Fibroblast of pulmonary artery (primary cell): ENCODE data around the gene OTUD5.

ENCODE experiments used
- DNase-seq: peaks from one replicate; pipeline ENCODE4 v3.0.0-alpha.2; 2010; ENCODE audit warnings: low read depth
- H3K4me3 ChIP-seq: replicated peaks from 2 replicates; pipeline ENCODE4 v1.5.1; 2011; ENCODE audit warnings: low read depth, mild to moderate bottlenecking, control low read depth, low read length, moderate library complexity
- CTCF ChIP-seq: IDR thresholded peaks from 2 replicates; pipeline ENCODE4 v1.5.1; 2011; ENCODE audit warnings: mild to moderate bottlenecking, control low read depth, low read length, inconsistent platforms; ENCODE audit errors: missing control alignments

Gene OTUD5

GRCh38 chrX:48918643-48919340, 38.6 kb downstream of the OTUD5 start, which contains the start of gene PIM2:
Gene PIM2 (minus strand): TSS chrX:48919024. CDS start chrX:48918834, 190 bp downstream.
- no peak for TF ChIP-seq CTCF
- H3K4me3 ChIP-seq: peak within 1 kb of the TSS; percentile 60
- DNase-seq: peak; percentile 86

GRCh38 chrX:48918301-48918642, 39.1 kb downstream of the OTUD5 start:
- no peak for TF ChIP-seq CTCF
- peak overlapping the region; percentile 60 for H3K4me3 ChIP-seq
- no peak for DNase-seq

- peak; percentile 90 for DNase-seq
- H3K4me3 ChIP-seq: peak overlapping the region; percentile 60
- peak; percentile 82 for TF ChIP-seq CTCF
These were observed 40.0 kb downstream of the OTUD5 start for GRCh38 chrX:48917139-48918001.

- no peak for DNase-seq
- TF ChIP-seq CTCF: no peak
- H3K4me3 ChIP-seq: no peak overlapping the region
These were observed 42.6 kb downstream of the OTUD5 start for GRCh38 chrX:48914593-48915493.

GRCh38 chrX:48913605-48914366, 43.6 kb downstream of the OTUD5 start:
- no peak for DNase-seq
- no peak for TF ChIP-seq CTCF
- no peak overlapping the region for H3K4me3 ChIP-seq
